Stimulated activated CD8-positive, alpha-beta memory T cell treated with anti-CD3 and anti-CD28 coated beads, Interleukin-15, amount 100 ng/mL, for 1 hour (primary cell): ENCODE data around the gene AUTS2.

Source experiments
- DNase-seq: peaks from one replicate; pipeline ENCODE4 v3.0.0-alpha.2; 2020; ENCODE audit warnings: low read depth

AUTS2 gene

DNA sequence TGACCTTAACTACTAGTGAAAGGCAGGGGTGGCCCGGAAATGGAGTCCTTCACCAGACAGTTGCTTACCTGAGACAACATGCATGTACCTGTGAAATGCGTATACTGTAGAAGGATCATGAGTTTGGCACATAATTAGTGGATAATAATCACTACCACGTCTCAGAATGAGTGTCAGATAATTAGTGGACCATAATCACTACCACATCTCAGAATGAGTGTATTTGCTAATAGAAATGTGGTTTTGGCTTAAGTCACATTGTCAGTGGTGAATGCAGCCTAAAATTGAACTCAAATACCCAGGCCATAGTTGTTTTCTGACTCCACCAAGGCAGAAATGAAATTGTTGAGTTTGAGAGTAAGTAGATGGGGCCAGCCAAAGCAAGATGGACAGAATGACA lies 1065.4 kb downstream of the AUTS2 start:
- DNase-seq: no peak

DNA sequence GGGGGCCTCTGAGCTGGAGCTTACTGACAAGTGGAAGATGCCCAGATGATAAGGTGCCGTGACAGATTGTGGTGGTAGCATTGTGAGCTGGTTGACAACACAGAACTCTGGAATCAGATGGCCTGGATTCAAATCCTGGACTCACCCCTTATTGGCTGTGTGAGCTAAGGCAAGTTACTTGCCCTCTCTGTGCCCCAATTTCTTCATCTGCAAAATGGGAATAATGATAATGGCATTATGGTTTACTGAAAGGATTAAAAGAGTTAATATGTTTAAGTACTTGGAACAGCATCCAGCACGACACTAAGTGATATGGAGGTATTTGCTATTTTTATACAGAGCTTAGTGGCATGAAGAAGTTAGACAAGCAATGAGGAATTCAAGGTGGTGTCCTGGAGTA lies 1067.7 kb downstream of the AUTS2 start:
- DNase-seq: no peak

DNA sequence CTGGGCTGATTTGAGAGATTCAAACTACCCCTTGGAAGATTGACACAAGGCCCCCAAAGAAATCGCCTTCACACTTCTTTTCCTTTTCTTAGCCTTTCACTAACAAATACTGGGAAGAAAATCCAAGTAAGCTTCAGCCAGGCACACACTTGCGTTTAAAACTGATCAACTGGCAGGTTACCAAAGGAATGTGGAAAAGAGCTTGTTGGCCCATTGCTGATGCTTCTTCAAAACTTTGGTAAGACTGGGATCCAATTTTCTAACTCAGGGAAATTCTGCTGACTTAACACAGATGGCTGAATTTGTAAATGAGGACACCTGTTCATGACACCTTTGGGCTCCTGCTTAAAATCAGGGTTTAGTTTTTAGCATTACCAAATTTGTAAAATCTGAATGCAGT lies 1069.1 kb downstream of the AUTS2 start:
- DNase-seq: no peak

DNA sequence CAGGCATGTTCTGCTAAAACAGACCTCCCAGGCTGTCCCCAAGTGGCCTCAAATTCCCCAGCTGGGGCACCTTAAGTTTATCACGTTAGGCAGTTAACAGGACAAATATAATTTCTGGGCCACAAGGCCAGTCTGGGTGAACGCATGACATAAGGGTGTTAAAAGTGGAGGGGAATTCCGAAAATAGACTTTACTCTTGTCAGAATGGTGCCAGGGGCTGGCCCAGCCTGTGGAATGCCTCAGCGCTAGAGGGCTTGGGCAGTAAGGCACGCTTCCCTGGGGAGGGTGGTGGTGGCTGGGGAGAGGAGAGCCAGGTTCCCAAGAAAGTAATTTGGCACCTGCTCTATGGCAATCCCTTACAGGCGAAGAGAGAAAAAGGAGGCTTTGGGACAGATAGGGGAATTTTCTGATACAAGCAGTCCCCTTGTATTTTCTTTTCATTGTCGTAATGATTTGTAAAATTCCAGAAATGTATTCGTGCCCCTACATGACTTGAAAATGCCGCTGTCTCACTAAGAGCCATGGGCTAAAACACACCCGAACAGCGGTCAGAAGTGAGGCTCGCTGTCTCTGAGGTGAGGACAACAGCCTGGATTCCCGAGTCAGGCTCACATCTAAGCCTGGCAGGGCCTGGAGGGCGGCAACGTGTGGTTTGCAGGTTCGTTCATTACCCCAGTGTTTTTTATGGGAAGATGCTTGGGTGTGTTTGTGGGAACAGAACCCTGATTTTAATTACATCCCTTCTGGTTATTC lies 1070.5 kb downstream of the AUTS2 start:
- no peak for DNase-seq

DNA sequence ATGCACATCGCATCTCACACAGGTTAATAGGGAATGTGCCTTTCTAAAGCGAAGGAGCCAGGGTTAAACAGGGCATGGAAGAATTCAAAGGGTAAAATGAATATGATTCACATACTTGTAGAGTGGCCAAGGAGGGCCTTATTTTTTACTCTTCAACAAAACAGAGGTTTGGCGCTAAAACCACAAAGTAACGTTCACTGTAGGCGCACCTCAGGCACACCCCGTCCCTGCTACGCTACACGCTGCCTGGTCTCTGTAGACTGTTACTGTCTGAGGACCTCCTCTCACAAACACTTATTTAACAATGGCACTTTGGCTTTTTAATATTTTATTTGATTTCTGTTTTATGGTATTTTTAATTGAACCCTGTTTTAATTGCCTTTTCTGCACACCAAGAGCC lies 1071.6 kb downstream of the AUTS2 start:
- no peak for DNase-seq

DNA sequence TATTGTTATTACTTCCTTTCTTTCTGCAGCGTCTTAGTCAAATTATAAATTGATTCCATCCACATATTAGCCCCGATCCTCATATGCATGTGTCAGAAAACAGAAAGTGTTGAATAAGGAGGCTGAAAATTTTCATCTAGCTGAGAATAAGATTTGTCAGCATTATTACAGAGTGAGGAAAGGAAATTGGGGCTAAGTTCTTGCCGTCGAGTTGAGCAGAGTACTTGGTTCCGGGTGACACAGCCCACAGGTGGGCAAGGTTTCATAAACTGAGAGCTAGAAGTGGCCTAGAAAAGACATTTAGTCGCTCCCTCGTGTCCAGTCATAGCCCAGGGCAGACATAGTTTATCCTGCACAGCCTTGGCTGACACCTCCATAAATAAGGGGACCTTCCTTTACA lies 1072.0 kb downstream of the AUTS2 start:
- no peak for DNase-seq

DNA sequence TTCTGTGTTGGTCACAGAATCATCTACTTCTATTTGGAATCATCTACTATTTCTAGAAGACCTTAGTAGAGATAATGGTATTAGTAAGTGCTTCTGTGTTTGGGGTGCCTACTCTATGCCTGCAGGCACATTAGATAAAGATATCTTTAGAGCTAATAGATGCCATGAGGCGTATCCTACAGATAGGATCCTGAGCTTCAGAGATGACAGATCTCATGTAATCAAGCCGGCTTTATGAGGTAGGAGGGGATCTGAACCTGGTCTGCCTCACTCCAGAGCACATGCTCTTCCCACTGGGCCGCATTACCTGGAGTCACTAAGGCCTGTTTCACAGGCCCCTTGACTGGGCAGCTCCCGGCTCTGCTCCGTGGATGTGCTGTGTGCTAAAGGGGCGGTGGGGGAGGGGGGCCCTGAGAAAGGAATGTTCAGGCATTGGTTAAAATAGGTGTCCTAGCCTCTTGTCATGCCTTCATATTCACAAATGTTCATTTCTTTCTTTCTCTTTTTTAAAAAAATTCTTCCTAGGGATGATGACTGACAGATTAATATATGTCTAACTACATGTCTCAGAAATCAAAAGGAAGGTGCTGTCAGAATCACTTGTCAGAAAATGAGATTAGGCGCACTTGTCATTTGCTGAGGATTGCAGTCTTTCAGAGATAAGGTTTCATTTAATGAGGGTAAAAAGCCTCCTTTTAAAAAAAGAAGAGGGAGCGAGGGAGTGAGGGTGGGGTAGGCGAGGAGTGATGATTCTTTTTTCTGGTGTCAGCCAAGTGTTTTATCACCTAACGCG lies 1075.7 kb downstream of the AUTS2 start:
- DNase-seq: no peak

DNA sequence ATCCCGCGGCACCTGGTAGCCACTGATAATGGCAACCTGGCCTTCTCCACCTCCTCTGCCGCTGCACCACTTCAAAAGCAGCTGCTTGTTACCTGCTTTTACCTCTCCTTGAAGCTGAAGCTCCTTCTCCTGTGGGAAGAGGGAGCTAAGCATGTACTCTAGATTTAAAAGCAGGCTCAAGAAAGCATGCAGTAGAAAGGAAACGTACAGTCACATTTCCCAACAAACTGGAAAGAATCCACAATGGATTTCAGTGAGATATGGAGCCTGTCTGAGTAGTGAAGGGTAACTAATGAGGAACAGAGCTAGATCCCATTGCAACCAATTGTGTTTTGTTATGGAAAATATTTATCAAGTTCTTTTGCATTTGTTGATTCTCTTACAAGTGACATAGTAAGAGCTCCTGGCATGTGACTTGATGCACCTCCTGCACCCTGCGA lies 1076.3 kb downstream of the AUTS2 start:
- DNase-seq: no peak

DNA sequence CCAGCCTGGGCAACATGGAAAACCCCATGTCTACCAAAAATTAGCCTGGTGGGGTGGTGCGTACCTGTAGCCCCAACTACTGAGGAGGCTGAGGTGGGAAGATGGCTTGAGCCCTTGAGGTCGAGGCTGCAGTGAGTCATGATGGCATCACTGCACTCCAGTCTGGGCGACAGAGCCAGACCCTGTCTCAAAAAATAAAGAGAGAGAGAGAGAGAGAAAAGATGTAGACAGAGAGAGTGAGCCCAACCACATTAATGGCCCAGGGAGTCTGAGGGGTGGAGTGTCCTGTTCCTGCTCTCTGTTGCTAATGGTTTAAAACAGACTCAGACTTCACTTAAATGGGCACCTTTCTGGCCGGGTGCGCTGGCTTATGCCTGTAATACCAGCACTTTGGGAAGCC lies 1078.0 kb downstream of the AUTS2 start:
- no peak for DNase-seq

DNA sequence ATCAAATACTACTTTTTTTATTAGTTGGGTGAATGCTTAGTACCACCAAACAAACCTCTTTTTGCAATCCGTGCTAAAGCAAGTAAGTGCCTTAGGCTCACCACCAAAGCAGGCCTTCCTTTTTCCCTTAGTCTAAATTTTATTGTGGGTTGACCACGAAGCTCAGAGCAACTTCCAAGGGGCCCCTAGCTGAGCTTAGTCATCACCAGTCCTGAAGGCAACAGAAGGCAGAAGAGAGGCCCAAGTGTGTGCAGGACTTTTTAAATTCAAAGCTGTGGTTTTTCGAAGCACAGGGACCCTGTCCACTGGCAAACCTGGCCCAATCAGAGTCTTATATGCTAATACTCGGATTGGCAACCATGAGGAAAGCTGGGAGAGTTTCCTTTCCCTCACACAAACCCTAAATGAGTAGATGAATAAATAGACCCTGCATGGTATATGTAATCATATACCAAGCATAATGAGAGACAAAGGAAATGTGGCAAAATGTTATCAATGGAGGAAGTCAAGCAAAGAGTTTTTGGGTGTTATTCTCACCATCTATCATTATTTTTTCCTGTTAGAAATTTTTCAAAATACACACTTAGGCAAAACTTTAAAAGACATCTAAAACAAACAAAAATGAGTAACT lies 1080.5 kb downstream of the AUTS2 start:
- no peak for DNase-seq

DNA sequence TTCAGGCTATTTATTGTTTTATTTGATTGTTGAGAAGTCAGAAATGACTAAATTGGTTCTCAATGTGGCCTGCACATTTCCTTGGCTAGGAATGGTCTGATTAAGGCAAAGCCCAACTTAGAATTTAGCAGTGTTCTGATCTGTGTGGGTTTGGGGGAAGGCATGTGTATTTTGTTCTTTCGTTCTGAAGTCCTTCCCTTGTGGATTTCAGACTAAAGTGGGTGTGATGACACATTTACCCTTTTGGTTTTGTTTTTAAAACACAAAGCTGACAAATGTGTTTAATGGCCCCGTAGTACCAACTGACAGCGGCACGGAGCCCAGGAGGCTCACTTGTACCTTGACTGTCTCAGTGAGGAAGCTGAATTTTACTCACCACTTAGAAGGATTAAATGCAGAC lies 1081.4 kb downstream of the AUTS2 start:
- no peak for DNase-seq

DNA sequence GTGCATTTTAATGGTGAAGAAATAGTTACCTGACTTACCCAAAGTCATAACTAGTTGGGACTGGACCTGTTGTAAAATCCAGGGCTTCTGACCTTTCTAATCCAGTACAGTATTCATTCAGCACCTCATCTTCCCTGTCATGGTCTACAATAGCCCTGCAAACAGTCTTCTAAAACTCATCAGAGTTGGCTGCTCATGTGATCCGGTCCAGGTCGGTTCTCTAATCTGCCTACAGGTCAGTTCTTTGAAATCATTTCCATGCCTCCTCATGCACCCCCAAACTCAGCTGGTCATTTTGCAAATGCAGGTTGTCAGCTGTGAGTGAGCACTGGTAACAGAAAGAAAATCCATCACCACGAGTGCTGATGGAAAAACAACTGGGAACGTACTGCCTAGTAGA lies 1082.0 kb downstream of the AUTS2 start:
- no peak for DNase-seq

DNA sequence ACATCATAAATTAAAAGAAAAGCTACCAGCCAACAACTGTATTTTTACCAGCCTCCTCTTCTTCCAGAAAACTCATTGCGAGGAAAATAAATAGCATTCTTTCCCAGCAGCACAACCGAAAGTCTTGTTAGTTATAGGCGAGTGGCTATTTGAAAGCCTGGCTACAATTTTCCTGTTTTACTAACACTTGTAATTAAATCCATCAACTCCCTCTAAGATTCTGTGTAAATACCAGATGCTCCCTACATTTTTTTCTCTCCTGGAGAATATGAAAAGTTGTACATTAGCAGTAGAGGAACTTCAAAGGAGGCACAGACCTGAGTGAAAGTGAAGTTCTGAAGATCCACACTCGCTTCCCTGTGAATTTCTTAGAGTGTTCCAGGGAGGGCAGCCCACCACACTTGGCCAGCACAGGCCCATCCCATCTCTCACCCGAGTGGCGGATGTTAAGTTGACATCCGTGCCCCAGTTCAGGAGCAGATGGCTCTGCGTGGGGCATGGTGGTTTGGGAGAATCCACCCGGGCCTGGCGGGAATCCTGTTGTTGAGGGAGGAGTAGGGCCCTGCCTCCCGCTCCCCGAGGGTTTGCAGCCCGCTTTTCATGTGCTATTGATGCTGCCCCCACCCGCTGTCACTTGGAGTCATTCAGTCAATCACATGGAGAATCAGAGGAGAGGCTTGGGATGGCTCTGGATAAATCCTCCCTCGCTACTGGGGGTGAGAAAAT lies 1082.6 kb downstream of the AUTS2 start:
- DNase-seq: no peak

DNA sequence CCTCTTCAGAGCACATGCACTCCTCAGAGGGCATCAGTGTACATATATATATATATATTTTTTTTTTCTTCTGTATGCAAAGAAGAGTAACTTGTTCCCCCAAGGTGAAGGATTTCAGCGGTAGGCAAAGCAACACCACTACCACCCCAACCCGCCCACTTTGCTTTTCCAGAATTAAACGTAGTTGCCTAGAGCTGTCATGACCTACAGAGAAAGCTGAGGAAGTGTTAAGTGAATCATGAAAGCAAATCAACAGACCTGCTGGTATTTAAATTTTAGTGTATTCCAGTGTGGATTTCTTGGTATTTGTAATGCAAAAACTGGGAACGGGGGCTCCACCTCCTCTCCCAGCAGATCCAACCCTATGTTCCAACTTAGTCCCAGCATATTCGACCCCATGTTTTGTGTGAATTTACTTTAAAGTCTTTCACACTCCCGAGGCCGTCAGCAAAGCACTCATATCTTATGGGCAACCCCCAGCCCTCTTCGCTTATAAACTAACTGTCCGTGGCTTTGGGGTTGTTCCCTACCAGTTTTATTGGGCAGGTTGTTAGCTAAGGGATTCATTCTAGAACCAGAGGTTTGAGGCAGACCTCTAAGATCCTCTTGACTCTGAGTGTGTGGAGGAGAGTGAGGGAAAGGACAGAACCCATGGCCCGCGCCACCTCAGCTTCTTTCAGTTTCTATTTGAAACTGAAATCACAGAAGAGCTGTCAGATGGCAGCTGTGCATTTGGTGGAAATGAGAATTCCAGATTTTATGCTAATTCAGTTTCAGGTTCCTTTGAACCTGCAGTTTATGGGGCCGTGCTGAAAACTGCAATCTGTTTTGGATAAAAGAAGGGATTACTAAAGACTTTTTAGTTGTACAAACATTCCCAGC lies 1083.4 kb downstream of the AUTS2 start:
- no peak for DNase-seq

DNA sequence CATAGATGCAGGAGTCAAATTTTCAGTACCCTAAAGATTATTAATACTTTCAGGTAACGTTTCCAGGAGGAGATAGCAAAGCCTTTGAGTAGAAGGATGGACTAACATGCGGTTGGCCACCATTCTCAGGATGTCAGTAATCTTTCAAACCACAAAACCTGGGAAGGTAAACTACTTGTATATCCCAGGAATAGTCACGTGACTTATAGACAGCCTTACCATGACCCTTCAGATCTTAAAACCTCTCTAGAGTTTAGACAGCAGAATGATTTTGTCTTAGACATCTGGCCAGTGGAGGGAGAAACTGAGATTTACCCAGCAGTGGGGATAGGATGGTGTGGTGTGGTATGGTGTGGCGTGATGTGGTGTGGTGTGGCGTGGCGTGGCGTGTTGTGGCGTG lies 1085.9 kb downstream of the AUTS2 start:
- no peak for DNase-seq

DNA sequence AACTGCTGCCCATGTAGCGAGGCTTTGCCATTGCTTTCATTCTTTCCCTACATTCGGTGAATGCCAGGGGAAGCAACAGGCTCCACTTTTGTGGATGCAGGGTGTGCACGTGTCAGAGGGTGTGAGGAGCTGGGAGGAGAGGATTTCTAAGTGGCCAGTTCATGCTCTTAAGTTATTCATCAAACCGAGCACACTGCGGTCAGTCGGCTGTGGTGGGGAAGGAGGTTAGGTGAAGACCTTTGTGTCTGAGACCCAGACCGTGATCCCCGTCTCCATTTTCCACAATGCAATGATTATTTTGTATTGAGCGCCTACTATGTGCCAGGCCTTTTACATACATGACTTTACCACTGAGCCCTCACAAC lies 1095.0 kb downstream of the AUTS2 start:
- DNase-seq: no peak

DNA sequence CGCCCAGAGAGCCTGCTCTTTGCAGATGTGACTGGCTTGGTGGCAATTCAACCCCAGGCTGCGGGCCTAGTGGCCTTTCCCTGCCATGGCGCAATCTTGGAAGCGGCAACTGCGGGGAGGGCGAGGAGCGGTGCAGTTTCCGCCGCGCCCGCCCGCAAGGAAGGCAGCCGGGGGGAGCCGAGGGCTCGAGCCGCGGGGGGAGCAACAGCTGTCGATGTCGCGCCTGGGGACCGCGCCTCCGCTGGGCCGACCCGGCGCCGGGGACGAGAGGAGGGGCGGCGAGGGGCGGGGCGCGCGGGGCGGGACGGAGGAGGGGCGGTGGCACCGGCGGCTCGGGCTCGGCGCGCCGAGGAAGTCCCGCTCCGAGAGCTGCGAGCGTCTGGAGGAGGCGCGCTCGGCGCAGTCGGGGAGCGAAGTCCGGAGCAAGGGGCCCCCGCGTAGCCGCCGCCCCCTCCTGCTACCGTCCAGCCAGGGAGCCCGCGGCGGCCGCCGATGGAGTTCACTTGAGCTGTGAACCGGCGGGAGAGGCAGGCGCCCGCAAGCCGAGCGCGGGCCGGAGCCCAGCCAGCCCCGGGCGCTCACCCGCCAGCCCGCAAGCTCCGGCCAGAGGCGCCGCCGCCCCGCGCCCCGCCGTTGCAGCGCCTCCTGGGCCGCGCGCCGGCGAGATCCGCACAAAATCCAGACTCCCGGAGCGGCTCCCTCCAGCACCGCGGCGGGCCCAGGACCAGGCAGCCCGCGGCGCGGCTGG lies 1095.6 kb downstream of the AUTS2 start:
- DNase-seq: peak; percentile 20

DNA sequence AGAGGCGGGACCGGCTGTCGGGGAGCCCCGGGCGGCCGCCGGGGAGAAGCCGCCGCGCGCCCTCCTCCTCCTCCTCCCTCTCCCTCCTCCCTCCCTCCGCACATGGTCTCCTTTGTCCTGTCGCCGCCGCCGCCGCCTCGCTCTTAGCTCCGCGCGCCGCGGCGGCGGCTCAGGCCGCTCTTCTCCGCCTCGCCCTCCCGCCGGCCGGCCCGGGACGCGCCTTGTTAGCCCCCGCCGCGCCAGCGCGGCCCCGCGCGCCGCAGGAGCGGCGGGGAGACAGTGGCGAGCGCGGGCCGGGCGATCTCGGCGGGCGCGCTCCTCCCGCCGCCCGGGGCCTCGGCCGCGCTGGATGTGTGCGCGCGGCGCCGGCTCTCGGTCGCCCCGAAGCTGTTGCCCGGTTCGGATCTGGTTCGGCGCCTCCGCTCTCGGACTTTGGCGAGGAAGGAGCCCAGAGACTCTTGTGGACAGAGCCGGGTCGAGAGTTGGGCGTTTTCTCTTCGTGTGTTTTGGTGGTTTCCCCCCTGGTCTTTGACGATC lies 1096.2 kb downstream of the AUTS2 start:
- no peak for DNase-seq

DNA sequence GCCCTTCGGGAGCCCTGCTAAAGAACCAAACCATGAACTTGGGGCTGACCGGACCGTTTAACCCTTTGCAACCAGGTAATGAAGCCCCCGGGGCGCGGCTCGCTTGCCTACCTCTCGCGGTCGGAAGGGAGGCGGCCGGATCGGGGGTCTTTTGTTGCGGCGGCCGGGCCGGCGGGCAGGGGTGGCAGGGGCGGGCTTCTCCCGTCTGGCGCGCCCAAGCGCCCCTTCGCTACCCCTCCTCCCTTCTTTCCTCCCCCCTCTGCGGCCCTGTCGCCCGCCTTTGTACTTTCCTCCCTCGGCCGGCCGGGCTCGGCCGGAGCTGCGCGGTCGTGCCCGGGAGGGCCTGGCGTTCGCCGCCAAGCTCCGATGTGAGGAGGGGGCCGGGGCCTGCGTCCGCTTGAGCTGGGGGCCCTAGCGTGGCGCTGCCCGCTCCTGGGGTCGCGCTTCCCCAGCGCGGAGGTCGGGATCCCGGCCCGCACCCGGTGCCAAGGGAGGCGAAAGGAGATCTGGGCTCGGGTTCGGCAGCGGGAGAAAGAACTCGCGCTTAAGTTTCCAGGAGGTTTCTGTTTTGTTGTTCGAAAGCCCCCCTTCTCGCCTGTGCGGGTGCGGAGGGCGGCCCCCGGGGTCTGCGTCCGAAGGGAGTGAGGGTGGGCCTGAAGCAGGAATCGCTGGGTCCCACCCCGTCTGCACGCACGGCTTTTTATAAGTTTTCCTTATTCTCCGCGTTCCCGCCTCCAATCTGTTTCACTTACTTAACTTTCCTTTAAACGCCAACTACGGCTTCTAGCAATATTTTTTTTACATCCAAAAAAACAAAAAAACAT lies 1096.9 kb downstream of the AUTS2 start:
- no peak for DNase-seq

DNA sequence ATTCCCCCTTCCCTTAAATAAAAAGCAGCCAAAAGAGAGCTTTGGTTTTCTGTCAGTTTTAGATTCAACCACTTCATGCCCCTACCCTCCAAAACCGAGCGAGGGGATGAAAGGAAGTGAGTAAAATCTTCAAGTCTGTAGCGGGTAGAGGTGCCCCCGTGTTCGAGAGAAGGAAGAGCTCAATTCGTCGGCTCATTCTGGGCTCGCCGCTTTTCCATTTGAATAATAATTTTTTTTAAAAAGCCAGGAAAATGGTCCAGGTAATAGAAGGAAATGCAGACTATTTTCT lies 1097.5 kb downstream of the AUTS2 start:
- DNase-seq: no peak
